B cell (primary cell): ENCODE data around the gene CTSH. TPM values are rescaled to one million over a fixed set of nuclear protein-coding genes. Genes with fewer than 3 reads are reported as not detected.

ENCODE experiments used
- ATAC-seq: fragments of 200-7000 bp; cut with Tn5 transposase; one replicate; pipeline ENCODE4 v1.10.0; 2021; ENCODE audit warnings: low read depth, mild to moderate bottlenecking, moderate number of reproducible peaks, moderate library complexity
- CTCF ChIA-PET: fragments of 350-600 bp; sonication (Branson Sonifier 250); formaldehyde crosslinking; loops from one replicate; lab custom pipeline; 2021; ENCODE audit warnings: antibody characterized with exemption, inconsistent platforms; lab: Charles Lee
- POLR2A ChIA-PET: fragments of 350-600 bp; sonication (Branson Sonifier 250); formaldehyde crosslinking; loops from one replicate; lab custom pipeline; 2021; ENCODE audit warnings: antibody characterized with exemption; lab: Charles Lee
- DNase-seq: peaks from one replicate; pipeline ENCODE4 v3.0.0; 2013
- H2AFZ ChIP-seq: 2 replicates; pipeline ENCODE4 v1.6.1; 2012; ENCODE audit warnings: mild to moderate bottlenecking, low read depth, low read length; ENCODE audit not compliant: insufficient read depth, poor library complexity, severe bottlenecking
- H3K27ac ChIP-seq, 2 donors: 1 replicate in 1 of 2; 2 replicates in 1 of 2; pipeline ENCODE4 v1.5.1; 2012 to 2013; ENCODE audit warnings: low read length in 2 of 2, mild to moderate bottlenecking in 2 of 2, moderate library complexity in 1 of 2
- H3K27me3 ChIP-seq, 4 experiments: fragments of 200-600 bp in 1 of 4; sonication (generic) in 1 of 4; replicated peaks in 1 of 4; 1 replicate in 2 of 4; 2 replicates in 2 of 4; pipeline versions ENCODE4 v1.6.1 to v1.7.0; 2013 to 2016; ENCODE audit warnings: low read length in 3 of 4, mild to moderate bottlenecking in 2 of 4, mixed read lengths in 1 of 4, moderate library complexity in 1 of 4; ENCODE audit not compliant: insufficient read depth in 4 of 4, control insufficient read depth in 3 of 4; ENCODE audit errors: control extremely low read depth in 1 of 4
- H3K36me3 ChIP-seq, 2 experiments: replicated peaks in 1 of 2; 1 replicate in 1 of 2; 2 replicates in 1 of 2; pipeline versions ENCODE4 v1.6.1 to v1.7.1; 2013; ENCODE audit warnings: low read length in 1 of 2; ENCODE audit not compliant: insufficient read depth in 2 of 2, control insufficient read depth in 1 of 2; ENCODE audit errors: control extremely low read depth in 1 of 2, extremely low read depth in 1 of 2
- H3K4me1 ChIP-seq, 2 donors: fragments of 200-600 bp in 1 of 2; sonication (generic) in 1 of 2; 1 replicate in 1 of 2; 2 replicates in 1 of 2; pipeline versions ENCODE4 v1.5.1 to v1.6.1; 2013 to 2017; ENCODE audit warnings: low read length in 2 of 2; ENCODE audit not compliant: control insufficient read depth in 2 of 2, insufficient read depth in 2 of 2
- H3K4me2 ChIP-seq: replicated peaks from 2 replicates; pipeline ENCODE3; 2012; ENCODE audit warnings: mild to moderate bottlenecking, low read depth, low read length; ENCODE audit not compliant: poor library complexity, severe bottlenecking
- H3K4me3 ChIP-seq, 5 experiments: fragments of 200-600 bp in 1 of 5; sonication (generic) in 1 of 5; 1 replicate in 3 of 5; 2 replicates in 2 of 5; pipeline versions ENCODE4 v1.5.1 to v1.7.0; 2011 to 2016; ENCODE audit warnings: low read length in 4 of 5, mild to moderate bottlenecking in 4 of 5, low read depth in 2 of 5, control low read depth in 1 of 5, moderate library complexity in 1 of 5; ENCODE audit not compliant: insufficient read depth in 1 of 5; ENCODE audit errors: control extremely low read depth in 1 of 5, extremely low read depth in 1 of 5
- H3K79me2 ChIP-seq: fragments of 200-600 bp; sonication (generic); one replicate; pipeline ENCODE4 v1.6.0; 2016; ENCODE audit warnings: low read length; ENCODE audit not compliant: control insufficient read depth, insufficient read depth
- H3K9ac ChIP-seq: fragments of 200-600 bp; sonication (generic); 2 replicates; pipeline ENCODE4 v1.6.1; 2017; ENCODE audit warnings: mild to moderate bottlenecking, low read length, moderate library complexity
- H3K9me3 ChIP-seq, 3 donors: one replicate each; pipeline versions ENCODE4 v1.6.1 to v1.7.1; 2013; ENCODE audit warnings: low read length in 2 of 3; ENCODE audit not compliant: control insufficient read depth in 2 of 3, insufficient read depth in 1 of 3; ENCODE audit errors: control extremely low read depth in 1 of 3
- H4K20me1 ChIP-seq: 2 replicates; pipeline ENCODE4 v1.6.0; 2012; ENCODE audit warnings: mild to moderate bottlenecking, low read length; ENCODE audit not compliant: insufficient read depth, control insufficient read depth, poor library complexity, severe bottlenecking
- H3K27ac Mint-ChIP-seq: one replicate; pipeline ENCODE4 v1.8.0; 2021; ENCODE audit warnings: mixed read lengths
- H3K27me3 Mint-ChIP-seq: one replicate; pipeline ENCODE4 v1.8.0; 2021; ENCODE audit warnings: mixed read lengths
- H3K4me1 Mint-ChIP-seq: one replicate; pipeline ENCODE4 v1.8.0; 2021; ENCODE audit warnings: mixed read lengths
- H3K4me3 Mint-ChIP-seq: one replicate; pipeline ENCODE4 v1.8.0; 2021; ENCODE audit warnings: mixed read lengths
- H3K9me3 Mint-ChIP-seq: one replicate; pipeline ENCODE4 v1.8.0; 2022; ENCODE audit warnings: mixed read lengths; ENCODE audit not compliant: insufficient read depth
- CTCF ChIP-seq: fragments of 200-600 bp; IDR thresholded peaks from one replicate; pipeline ENCODE4 v1.8.0; 2022; ENCODE audit warnings: antibody characterized with exemption, mild to moderate bottlenecking
- EZH2 ChIP-seq: IDR thresholded peaks from 2 replicates; pipeline ENCODE4 v1.6.1; 2012; ENCODE audit warnings: borderline replicate concordance, low read depth, mild to moderate bottlenecking, moderate library complexity, low read length; ENCODE audit not compliant: insufficient read depth, poor library complexity, severe bottlenecking
- WGBS: methylation state at CpG from one replicate; pipeline ENCODE4 v1.1.5; 2013; ENCODE audit warnings: missing lambda C conversion rate; ENCODE audit not compliant: insufficient coverage; 5-methylcytosine and 5-hydroxymethylcytosine counted together
- intact Hi-C: fragments of 100-400 bp; cut with micrococcal nuclease; formaldehyde crosslinking; loops from one replicate; pipeline ENCODE4 v1.10.0; 2022
- polyA plus RNA-seq: library from polyadenylated mRNA; depleted of rRNA; stranded (reverse); fragments of >200 nt; gene quantifications from 2 replicates; pipeline ENCODE4 v1.2.3, GENCODE V29; 2012
- total RNA-seq, 2 donors: library from RNA; stranded (reverse); fragments of 120-200 nt in 1 of 2; gene quantifications; 1 replicate in 1 of 2; 2 replicates in 1 of 2; pipeline versions ENCODE4 v1.2.3 to v1.2.4, GENCODE V29; 2013 to 2022

Gene CTSH
- total and polyA plus RNA-seq, 2 donors (not counting 1 experiment from before 2014, with no cell fraction given): 399 to 441 TPM

GRCh38 chr15:78921517-78921916 is 23.3 kb downstream of the CTSH start:
- Mint-ChIP-seq H3K4me1 (peaks cover 3% of the 10 kb centered on the region), H3K4me3 (no peak overlapping the region), H3K27me3 (no peaks in the 10 kb centered on the region), H3K27ac (peak overlapping the region; percentile 69), H3K9me3 (no peaks in the 10 kb centered on the region)
- POLR2A ChIA-PET: interaction anchor here (0.7 to 1.3 kb wide), 2 partner anchors 14 to 23 kb away, joined by 3 to 8 read pairs; partner anchors contain the start of gene CTSH
- Histone ChIP-seq H3K27ac (peak overlapping the region in 1 of 2 donors; percentile 23), H4K20me1 (peaks cover 11% of the 10 kb centered on the region), H3K9ac (no peak overlapping the region), H3K4me2 (no peak overlapping the region), H3K27me3 (no peaks in the 10 kb centered on the region), H2AFZ (no peak overlapping the region), H3K9me3 (no peaks in the 10 kb centered on the region), H3K36me3 (peaks cover 7 to 64% of the 10 kb centered on the region in 2 experiments), H3K79me2 (no peaks in the 10 kb centered on the region), H3K4me1 (no peaks in the 10 kb centered on the region), H3K4me3 (no peak overlapping the region)
- intact Hi-C loops: loop anchor here (5.0 kb wide), 1 partner anchor 56 kb away; no protein-coding TSS in a partner anchor
- no peak for TF ChIP-seq EZH2
- no peak for TF ChIP-seq CTCF
- ATAC-seq (no peak), DNase-seq (no peak)
- 71% methylated on average over 5 of the region's 6 CpGs for WGBS
- CTCF ChIA-PET: interaction anchor here (0.7 to 5.0 kb wide), 6 partner anchors 12 to 287 kb away, joined by 3 to 25 read pairs (median 4); no protein-coding TSS in a partner anchor

GRCh38 chr15:78917888-78918287 is 27.0 kb downstream of the CTSH start:
- TF ChIP-seq EZH2 (no peak), CTCF (no peak)
- Histone ChIP-seq H3K27ac (no peak overlapping the region), H3K4me1 (peaks cover 3 to 7% of the 10 kb centered on the region in 2 donors), H3K79me2 (peaks cover 3% of the 10 kb centered on the region), H3K27me3 (no peaks in the 10 kb centered on the region), H2AFZ (no peak overlapping the region), H3K4me2 (no peak overlapping the region), H4K20me1 (peaks cover 4% of the 10 kb centered on the region), H3K9me3 (no peaks in the 10 kb centered on the region), H3K4me3 (no peak overlapping the region), H3K9ac (no peak overlapping the region), H3K36me3 (peaks cover 5 to 40% of the 10 kb centered on the region in 2 experiments)
- WGBS: 88% methylated on average over 1 of the region's 4 CpGs
- POLR2A ChIA-PET: interaction anchor here (0.7 kb wide), 1 partner anchor 169 kb away, joined by 8 read pairs; no protein-coding TSS in a partner anchor
- Mint-ChIP-seq H3K27me3 (no peaks in the 10 kb centered on the region), H3K27ac (no peak overlapping the region), H3K9me3 (no peaks in the 10 kb centered on the region), H3K4me3 (no peak overlapping the region), H3K4me1 (peaks cover 11% of the 10 kb centered on the region)
- intact Hi-C loops: no loop called here
- no peak for ATAC-seq
- CTCF ChIA-PET: no interaction called here
- no peak for DNase-seq
